NCI-H2081 (cell line): ENCODE results near the gene CXorf38.

Source experiments
- DNase-seq, 2 experiments: peaks; one replicate each; lab custom pipeline; 2025; lab: John Stamatoyannopoulos, UW

Gene CXorf38

GRCh38 chrX:40647307-40648197 lies at the start of gene CXorf38:
CXorf38 (minus strand) TSS chrX:40647561; CDS start chrX:40647520, 41 bp downstream.
- peak; percentile 89 to 90 for DNase-seq

GRCh38 chrX:40694802-40695201 lies 47.4 kb upstream of the CXorf38 start:
- no peak for DNase-seq

DNA sequence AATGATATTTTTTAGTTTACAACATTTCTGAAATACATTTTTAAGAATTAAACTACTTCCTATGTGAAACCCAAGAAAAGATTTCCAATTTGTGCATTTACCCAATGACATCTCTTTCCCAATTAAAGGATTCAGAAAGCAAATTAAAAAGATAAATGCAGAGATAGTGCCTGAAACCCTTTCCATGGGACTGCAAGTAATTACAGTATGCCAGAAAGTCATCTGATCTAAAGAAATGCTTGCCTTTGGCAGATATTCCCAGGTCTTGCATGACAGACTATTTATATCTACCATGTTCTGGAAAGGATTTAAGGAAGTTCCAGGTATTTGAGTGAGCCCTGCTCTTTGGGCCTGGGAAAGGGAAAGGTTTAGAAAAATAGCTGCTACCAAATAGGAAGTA lies 41.6 kb upstream of the CXorf38 start:
- no peak for DNase-seq

DNA sequence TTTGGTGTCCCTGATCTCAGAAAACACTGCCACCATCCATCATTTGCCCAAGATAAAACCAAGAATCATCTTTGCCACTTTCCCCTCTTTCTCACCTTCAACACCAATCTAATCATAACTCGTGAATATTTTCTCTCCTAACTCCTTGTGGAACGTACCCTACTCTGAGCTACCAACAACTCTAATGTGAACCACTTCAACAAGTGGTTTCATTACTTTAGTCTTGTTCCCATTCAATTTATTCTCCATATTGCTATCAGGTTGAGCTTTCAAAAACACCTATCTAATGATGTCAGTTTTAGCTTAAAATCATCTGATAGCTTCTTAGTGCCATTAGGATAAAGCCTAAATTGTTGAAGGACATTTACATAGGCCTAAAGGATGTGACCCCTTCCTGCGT lies 39.8 kb upstream of the CXorf38 start:
- no peak for DNase-seq

GRCh38 chrX:40685362-40685918 lies 38.1 kb upstream of the CXorf38 start:
- DNase-seq: no peak

DNA sequence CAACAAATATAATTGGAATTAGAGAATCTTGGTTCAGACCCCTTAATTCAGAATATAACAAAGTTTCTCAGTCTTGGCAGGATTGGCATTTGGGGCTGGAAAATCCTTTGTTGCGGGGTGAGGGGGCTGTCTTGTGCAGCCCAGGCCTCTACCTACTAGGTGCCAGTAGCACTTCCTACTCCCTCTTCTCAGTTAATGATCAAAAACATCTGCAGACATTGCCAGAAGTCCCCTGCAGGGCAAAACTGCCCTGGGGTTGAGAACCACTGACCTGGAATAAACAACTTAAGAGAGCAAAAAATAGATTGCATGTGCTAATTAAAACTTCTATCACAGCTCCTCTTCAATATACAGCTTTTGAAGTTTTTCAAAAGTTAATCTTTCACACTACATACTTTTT lies 36.7 kb upstream of the CXorf38 start:
- no peak for DNase-seq

DNA sequence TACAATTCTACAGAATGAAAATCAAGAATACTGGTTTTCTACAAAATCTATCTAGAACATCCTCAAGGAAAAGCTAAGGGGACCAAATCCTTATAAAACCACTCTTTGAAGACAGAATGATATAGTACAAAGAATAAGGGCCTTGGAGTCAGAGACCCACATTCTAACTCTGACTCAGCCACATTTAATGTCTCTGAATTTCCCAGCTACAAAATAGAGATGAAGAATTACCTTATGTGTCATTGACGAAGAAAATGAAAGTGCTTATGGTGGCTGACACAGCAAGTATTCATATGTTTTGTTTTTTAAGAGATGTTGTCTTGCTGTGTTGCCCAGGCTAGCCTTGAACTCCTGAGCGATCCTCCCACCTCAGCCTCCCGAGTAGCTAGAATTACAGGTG lies 35.9 kb upstream of the CXorf38 start:
- no peak for DNase-seq

DNA sequence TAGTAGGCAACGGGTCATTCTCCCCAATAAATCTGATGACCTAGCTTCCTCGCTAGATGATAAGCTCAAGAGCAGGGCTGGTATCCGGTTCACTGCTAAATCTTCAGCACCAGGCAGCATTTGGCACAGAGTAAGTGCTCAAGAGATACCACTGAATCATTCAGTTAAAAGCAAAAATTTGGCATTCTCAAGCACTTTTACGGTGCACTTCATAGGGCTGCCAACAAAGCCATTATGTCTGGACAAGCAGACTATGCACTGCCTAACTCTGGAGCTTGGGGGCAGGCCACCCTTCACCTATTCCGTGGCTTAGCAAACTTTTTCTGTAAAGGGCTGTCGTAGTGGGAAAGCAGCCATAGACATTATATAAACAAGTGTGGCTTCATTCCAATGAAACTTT lies 23.8 kb upstream of the CXorf38 start:
- no peak for DNase-seq

- no peak for DNase-seq
Measured at GRCh38 chrX:40663880-40664630, 16.7 kb upstream of the CXorf38 start.

DNA sequence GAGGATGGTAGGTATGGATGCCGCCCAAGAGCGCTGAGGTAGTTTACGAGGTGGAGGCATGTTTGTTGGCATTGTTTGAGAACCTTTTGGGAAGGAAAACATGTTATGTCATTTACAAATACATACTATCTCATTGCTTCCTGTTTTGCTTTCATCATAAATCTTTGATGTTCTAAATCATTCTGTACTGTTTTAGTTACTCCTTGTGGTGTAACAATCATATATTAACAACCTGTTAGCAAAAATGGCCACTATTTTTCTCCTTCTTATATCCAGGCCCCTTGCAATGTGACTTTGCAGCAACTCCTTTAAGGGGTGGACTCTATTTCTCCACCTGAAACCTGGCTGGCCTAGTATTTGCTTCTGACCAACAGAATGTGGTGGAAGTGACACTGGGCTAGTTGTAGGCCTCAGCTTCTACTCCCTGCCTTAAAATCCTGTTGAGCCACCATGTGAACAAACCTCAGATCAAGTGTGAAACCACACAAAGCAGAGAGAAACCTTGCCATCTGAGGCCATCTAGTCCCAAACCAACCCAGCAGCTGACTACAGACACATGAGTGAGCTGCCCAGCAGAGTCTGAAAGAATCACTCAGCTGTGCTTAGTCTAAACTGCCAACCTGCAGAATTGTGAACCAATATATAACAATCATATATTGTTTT lies 15.8 kb upstream of the CXorf38 start:
- DNase-seq: no peak

DNA sequence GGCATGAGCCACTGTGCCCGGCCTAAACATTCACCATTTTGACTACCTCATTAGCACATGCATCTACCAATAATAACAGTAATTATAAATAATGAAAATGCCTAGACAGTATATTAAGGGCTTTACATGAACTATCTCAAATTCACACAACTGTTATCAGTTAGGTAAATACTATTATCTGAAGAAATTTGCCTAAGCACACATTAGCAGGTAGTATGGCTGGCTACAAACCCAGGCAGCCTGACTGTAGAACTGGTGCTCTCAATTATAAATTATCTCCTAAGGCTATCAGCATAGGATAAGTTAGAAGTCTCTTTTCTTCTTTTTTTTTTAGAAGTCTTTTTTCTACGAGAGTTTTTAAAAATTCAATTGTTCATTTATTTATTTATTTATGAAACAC lies 14.1 kb upstream of the CXorf38 start:
- DNase-seq: no peak

DNA sequence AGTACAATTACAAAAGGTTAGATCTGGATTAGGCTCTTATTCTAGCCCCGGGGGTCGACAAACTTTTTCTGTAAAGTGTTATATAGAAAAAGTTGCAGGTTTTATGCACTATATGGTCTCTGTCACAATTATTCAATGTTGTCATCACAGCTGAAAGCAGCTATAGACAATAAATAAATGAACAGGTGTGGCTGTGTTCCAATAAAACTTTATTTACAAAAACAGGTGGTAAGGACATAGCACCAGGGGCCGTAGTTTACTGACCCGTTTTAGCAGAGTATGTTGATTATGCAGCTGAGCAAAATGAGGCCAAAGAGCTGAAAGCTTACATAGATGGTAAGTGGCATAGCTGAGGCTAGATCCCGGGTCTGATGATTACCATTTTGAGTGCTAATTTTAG lies 13.0 kb upstream of the CXorf38 start:
- DNase-seq: no peak

- DNase-seq: no peak
Measured at GRCh38 chrX:40653535-40653934, 6.2 kb upstream of the CXorf38 start.

GRCh38 chrX:40652664-40653063 lies 5.3 kb upstream of the CXorf38 start:
- no peak for DNase-seq

DNA sequence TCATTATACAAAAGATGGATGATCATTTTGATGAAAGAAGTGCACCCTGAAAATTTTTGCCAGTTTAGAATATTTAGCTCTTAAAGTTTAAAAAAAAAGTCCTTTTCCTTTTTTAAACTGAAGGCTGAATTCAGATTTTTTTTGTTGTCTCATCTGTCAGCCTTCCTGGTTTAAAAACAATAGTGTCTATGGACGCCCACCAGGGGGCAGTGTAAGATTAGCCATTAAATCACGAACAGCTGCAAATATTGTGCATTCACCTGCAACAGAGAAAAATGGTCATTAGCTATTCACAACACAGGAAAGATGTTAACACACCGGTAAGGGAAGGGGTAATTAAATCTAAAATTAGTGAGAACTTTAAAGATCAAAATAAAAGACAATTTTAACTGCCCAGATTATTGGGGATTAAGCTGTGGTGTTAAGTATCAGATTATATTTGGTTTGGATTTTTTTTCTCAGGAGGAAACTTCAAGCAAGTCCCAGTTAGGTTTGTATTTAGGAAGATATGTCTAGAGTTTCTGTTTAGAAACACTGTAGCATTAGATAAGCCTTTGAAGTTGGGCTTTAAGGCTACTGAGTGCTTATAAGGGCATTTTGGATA lies 4.4 kb upstream of the CXorf38 start:
- peak; percentile 75 to 78 for DNase-seq

- DNase-seq: peak in 1 of 2 experiments; percentile 3
Measured at GRCh38 chrX:40646489-40647306, 663 bp downstream of the CXorf38 start.

DNA sequence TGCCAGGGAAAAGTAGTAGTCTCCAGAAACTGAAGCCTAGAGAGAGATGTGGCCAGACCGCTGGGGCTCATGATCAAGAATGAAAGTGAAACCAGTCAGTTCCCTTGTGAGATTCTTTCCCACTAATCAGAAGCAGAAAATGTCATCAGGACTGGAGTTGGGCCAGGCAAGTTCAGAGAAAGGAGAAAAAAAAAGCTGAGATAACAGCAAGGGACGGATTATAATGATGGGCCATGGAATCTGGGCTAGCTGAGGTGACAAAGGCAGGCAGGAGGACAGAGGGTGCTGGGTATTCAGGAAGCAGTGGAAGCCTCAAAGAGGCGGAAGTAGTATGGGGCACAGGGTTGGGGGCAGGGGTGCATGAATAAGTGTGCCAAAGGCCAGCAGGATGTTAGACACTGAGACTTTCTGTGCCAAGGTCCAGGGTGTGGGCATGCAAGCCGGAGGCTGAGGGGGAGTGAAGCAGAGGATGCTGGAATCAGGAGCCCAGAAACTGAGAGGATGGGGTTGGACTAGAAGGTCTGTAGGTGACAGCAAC lies 2.5 kb downstream of the CXorf38 start:
- DNase-seq: peak in 1 of 2 experiments; percentile 4

DNA sequence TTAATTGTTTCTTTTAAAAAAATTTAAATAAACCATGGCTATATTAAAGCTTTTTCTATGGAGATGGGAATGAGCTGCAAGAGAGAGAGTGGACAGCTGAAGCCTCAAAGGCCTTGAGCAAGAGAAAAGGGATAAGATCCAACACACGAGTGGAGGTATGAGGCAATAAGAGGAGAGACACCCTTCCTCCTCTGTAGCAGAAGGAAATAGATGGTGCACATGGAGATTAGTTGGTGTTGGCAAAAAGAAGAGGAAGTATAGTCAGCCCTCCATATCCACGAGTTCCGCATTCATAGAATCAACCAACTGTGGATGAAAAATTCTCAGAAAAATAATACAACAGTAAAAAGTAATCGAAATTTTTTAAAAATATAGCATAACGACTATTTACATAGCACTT lies 3.2 kb downstream of the CXorf38 start:
- no peak for DNase-seq

- DNase-seq: no peak
Measured at GRCh38 chrX:40637687-40638086, 9.7 kb downstream of the CXorf38 start.

GRCh38 chrX:40632199-40632598 lies 15.2 kb downstream of the CXorf38 start:
- no peak for DNase-seq

GRCh38 chrX:40628506-40628905 lies 18.9 kb downstream of the CXorf38 start:
- DNase-seq: no peak
